ENCODE results near the gene DNAAF1.

GRCh38 chr16:84199861-84200260 lies 54.8 kb downstream of the DNAAF1 start:
- no peak for TF ChIP-seq POLR2A (IDR thresholded peaks at IDR 0.05; ENCODE audit: low read depth, low read length)
- TF ChIP-seq POLR2AphosphoS5 (IDR thresholded peaks at IDR 0.05; ENCODE audit: low read depth, low read length) = no peak
- no peak for TF ChIP-seq TAF1 (IDR thresholded peaks at IDR 0.05; ENCODE audit: low read depth, low read length)
- TF ChIP-seq SPI1 (IDR thresholded peaks at IDR 0.05; ENCODE audit: low read depth, low read length) = no peak
- no peak for TF ChIP-seq POU2F2 (IDR thresholded peaks at IDR 0.05; ENCODE audit: low read depth, low read length)
- TF ChIP-seq PAX5 (IDR thresholded peaks at IDR 0.05; ENCODE audit: insufficient read depth, low read length, severe bottlenecking) = no peak
